Mammary epithelial cell (primary cell): ENCODE data around the gene KCTD15.

Experiments used
- CTCF ChIP-seq, 2 donors: IDR thresholded peaks in 1 of 2; conservative IDR thresholded peaks in 1 of 2; 2 replicates each; pipeline ENCODE4 v1.5.1; 2011 to 2012; ENCODE audit warnings: inconsistent platforms in 2 of 2, low read length in 2 of 2, mild to moderate bottlenecking in 2 of 2, control low read depth in 1 of 2, low read depth in 1 of 2; ENCODE audit not compliant: insufficient read depth in 1 of 2; ENCODE audit errors: extremely low read depth in 1 of 2
- EZH2 ChIP-seq: IDR thresholded peaks from 2 replicates; pipeline ENCODE4 v1.6.1; 2012; ENCODE audit warnings: low read length, inconsistent platforms, borderline replicate concordance

GRCh38 chr19:33841685-33842084 lies 45.0 kb downstream of the KCTD15 start:
- TF ChIP-seq CTCF (conservative IDR thresholded peaks at IDR 0.05 in 1 of 2, IDR thresholded peaks at IDR 0.05 in 1 of 2; ENCODE audit: extremely low read depth in 1 of 2, insufficient read depth in 1 of 2, low read depth in 1 of 2, low read length in 2 of 2) = no peak
- no peak for TF ChIP-seq EZH2
